Tibial nerve (tissue), 4 donors: ENCODE measurements around the gene ST3GAL3.

Experiments
- EP300 ChIP-seq, 2 donors: sonication (generic); formaldehyde crosslinking; IDR thresholded peaks; one replicate each; pipeline ENCODE4 v1.6.1; 2017; ENCODE audit warnings: antibody characterized with exemption in 2 of 2, mild to moderate bottlenecking in 1 of 2
- POLR2A ChIP-seq, 2 donors: fragments of 450-650 bp; IDR thresholded peaks; one replicate each; pipeline ENCODE4 v1.6.1; 2017; ENCODE audit warnings: antibody characterized with exemption in 2 of 2, mild to moderate bottlenecking in 2 of 2, moderate library complexity in 2 of 2
- TF ChIP-seq, protein P1 (sequence below), 5 experiments: fragments of 200-600 bp in 3 of 5; fragments of 450-650 bp in 2 of 5; sonication (generic) in 3 of 5; IDR thresholded peaks; one replicate each; pipeline ENCODE4 v1.5.1; 2016 to 2019; ENCODE audit warnings: antibody characterized with exemption in 5 of 5, mild to moderate bottlenecking in 3 of 5, moderate library complexity in 2 of 5

GRCh38 chr1:43874716-43875115, 167.4 kb downstream of the ST3GAL3 start:
- TF ChIP-seq POLR2A (IDR thresholded peaks at IDR 0.05), result no peak
- TF ChIP-seq, protein P1, sequence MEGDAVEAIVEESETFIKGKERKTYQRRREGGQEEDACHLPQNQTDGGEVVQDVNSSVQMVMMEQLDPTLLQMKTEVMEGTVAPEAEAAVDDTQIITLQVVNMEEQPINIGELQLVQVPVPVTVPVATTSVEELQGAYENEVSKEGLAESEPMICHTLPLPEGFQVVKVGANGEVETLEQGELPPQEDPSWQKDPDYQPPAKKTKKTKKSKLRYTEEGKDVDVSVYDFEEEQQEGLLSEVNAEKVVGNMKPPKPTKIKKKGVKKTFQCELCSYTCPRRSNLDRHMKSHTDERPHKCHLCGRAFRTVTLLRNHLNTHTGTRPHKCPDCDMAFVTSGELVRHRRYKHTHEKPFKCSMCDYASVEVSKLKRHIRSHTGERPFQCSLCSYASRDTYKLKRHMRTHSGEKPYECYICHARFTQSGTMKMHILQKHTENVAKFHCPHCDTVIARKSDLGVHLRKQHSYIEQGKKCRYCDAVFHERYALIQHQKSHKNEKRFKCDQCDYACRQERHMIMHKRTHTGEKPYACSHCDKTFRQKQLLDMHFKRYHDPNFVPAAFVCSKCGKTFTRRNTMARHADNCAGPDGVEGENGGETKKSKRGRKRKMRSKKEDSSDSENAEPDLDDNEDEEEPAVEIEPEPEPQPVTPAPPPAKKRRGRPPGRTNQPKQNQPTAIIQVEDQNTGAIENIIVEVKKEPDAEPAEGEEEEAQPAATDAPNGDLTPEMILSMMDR (IDR thresholded peaks at IDR 0.05), result no peak
- TF ChIP-seq EP300 (IDR thresholded peaks at IDR 0.05), result no peak
